ENCODE results near the gene SCG5. TPM values are rescaled to one million over a fixed set of nuclear protein-coding genes. Genes with fewer than 3 reads are reported as not detected.

SCG5 gene
- total and polyA plus RNA-seq, 2 of the 13 experiments (the other 11 are each of a cell fraction or from before 2014, with no cell fraction given), result 2.3 to 3.5 TPM

- no peak overlapping the region for H3K9ac ChIP-seq (ENCODE audit: insufficient read depth, low read depth, low read length)
- no peak overlapping the region for H3K4me3 ChIP-seq (replicated peaks in 1 of 3; ENCODE audit: insufficient read depth in 1 of 3, low read depth in 2 of 3, low read length in 3 of 3)
- H3K27me3 ChIP-seq (ENCODE audit: control insufficient read depth in 1 of 2, insufficient read depth in 2 of 2, low read length in 2 of 2), result no peaks in the 10 kb centered on the region
- ChIA-PET POLR2A (no interaction called here), CTCF (ENCODE audit: low intra/inter-chr PET ratio, low total read pairs) (interaction anchor here (1.0 to 1.3 kb wide), 4 partner anchors 285 to 482 kb away, joined by 3 to 6 read pairs (median 3); no protein-coding TSS in a partner anchor)
- ATAC-seq (peak; percentile 93), DNase-seq (ENCODE audit: low spot score) (peak; percentile 48), FAIRE-seq (peak; percentile 87)
- no peaks in the 10 kb centered on the region for H3K79me2 ChIP-seq (ENCODE audit: insufficient read depth, low read length)
- 25% methylated on average over 6 of the region's 6 CpGs for WGBS (ENCODE audit: low lambda C conversion rate)
- no peaks in the 10 kb centered on the region for H3K9me3 ChIP-seq (ENCODE audit: low read length)
- H2AFZ ChIP-seq (ENCODE audit: low read length), result no peak overlapping the region
- no peak overlapping the region for H3K27ac ChIP-seq (ENCODE audit: extremely low read length, insufficient read depth, low read length)
- no TSS peak for BruUV-seq (replicated peaks)
- no peak overlapping the region for H3K4me2 ChIP-seq (ENCODE audit: low read depth, low read length)
- no peaks in the 10 kb centered on the region for H4K20me1 ChIP-seq (ENCODE audit: insufficient read depth, low read length)
- peaks cover 9% of the 10 kb centered on the region for H3K4me1 ChIP-seq (ENCODE audit: insufficient read depth, low read length)
- in situ Hi-C loops (cut with HindIII; ENCODE audit: extremely low pct_ligation_motif_present, low pct_unique_long_range_greater_than_20kb), result no loop called here
- no peaks in the 10 kb centered on the region for H3K36me3 ChIP-seq (replicated peaks in 1 of 2; ENCODE audit: control insufficient read depth in 1 of 2, insufficient read depth in 2 of 2, low read length in 2 of 2)
- intact Hi-C loops (cut with micrococcal nuclease; ENCODE audit: unreplicated experiment), result no loop called here
- no peak for TF ChIP-seq NRL (CRISPR knock-in tag; IDR thresholded peaks at IDR 0.05; ENCODE audit: borderline replicate concordance)
- 0 out of 2 replicates have a peak, but pooled peaks have one; percentile 15 for TF ChIP-seq RARA (CRISPR knock-in tag; IDR thresholded peaks at IDR 0.05)
- TF ChIP-seq ZNF552 (CRISPR knock-in tag; IDR thresholded peaks at IDR 0.05; ENCODE audit: borderline replicate concordance), result no peak
- TF ChIP-seq DMAP1 (CRISPR knock-in tag; IDR thresholded peaks at IDR 0.05), result no peak
- TF ChIP-seq NR3C1 (CRISPR knock-in tag; IDR thresholded peaks at IDR 0.05), result no peak
- no peak for TF ChIP-seq MLXIP (CRISPR knock-in tag; IDR thresholded peaks at IDR 0.05; ENCODE audit: borderline replicate concordance)
- TF ChIP-seq ZBTB43 (CRISPR knock-in tag; conservative IDR thresholded peaks at IDR 0.05), result no peak
- peak; percentile 84 for TF ChIP-seq SMC3 (IDR thresholded peaks at IDR 0.05; ENCODE audit: low read length)
- no peak for TF ChIP-seq ZNF44 (CRISPR knock-in tag; IDR thresholded peaks at IDR 0.05)
- TF ChIP-seq ATF4 (CRISPR knock-in tag; IDR thresholded peaks at IDR 0.05), result no peak
- TF ChIP-seq HIC2 (CRISPR knock-in tag; IDR thresholded peaks at IDR 0.05; ENCODE audit: low read depth), result no peak
- no peak for TF ChIP-seq ZKSCAN5 (CRISPR knock-in tag; IDR thresholded peaks at IDR 0.05)
- TF ChIP-seq SRSF1 (optimal IDR thresholded peaks at IDR 0.05; ENCODE audit: low read depth, low read length), result no peak
- peak; percentile 44; the same call in 1 of the 2 replicates for TF ChIP-seq RAD21 (CRISPR knock-in tag; IDR thresholded peaks at IDR 0.05)
- TF ChIP-seq ZNF512B (CRISPR knock-in tag; IDR thresholded peaks at IDR 0.05; ENCODE audit: borderline replicate concordance), result no peak
These were observed 9.8 kb downstream of the SCG5 start for GRCh38 chr15:32651229-32651837.
